DOHH2 (cell line): ENCODE measurements around the gene KIF21A.

Experiments
- H3F3A ChIP-seq: fragments of 200-600 bp; sonication (generic), shearing (Covaris generic); 2 replicates; pipeline ENCODE4 v1.6.0; 2016; ENCODE audit warnings: antibody characterized with exemption, mild to moderate bottlenecking; ENCODE audit not compliant: control insufficient read depth, insufficient read depth
- H3K27ac ChIP-seq: fragments of 200-600 bp; sonication (generic); 2 replicates; pipeline ENCODE4 v1.5.1; 2014; ENCODE audit warnings: low read depth, mild to moderate bottlenecking, low read length, moderate library complexity
- H3K27me3 ChIP-seq: fragments of 200-600 bp; sonication (generic); 2 replicates; pipeline ENCODE4 v1.6.1; 2014; ENCODE audit warnings: mild to moderate bottlenecking, low read length, mixed read lengths; ENCODE audit not compliant: control insufficient read depth
- H3K36me3 ChIP-seq: fragments of 200-600 bp; sonication (generic); 2 replicates; pipeline ENCODE4 v1.6.1; 2014; ENCODE audit warnings: mild to moderate bottlenecking, low read length, moderate library complexity, mixed read lengths; ENCODE audit not compliant: control insufficient read depth
- H3K4me1 ChIP-seq: fragments of 200-600 bp; sonication (generic); 2 replicates; pipeline ENCODE4 v1.6.1; 2014; ENCODE audit warnings: mild to moderate bottlenecking, low read length, mixed read lengths; ENCODE audit not compliant: control insufficient read depth
- H3K4me2 ChIP-seq: fragments of 200-600 bp; sonication (generic); 2 replicates; pipeline ENCODE4 v1.6.0; 2014; ENCODE audit warnings: mild to moderate bottlenecking, low read length, moderate library complexity
- H3K4me3 ChIP-seq: fragments of 200-600 bp; sonication (generic); 2 replicates; pipeline ENCODE4 v1.5.1; 2014; ENCODE audit warnings: mild to moderate bottlenecking, low read length, mixed read lengths
- H3K79me2 ChIP-seq: fragments of 200-600 bp; sonication (generic); 2 replicates; pipeline ENCODE4 v1.6.1; 2014; ENCODE audit warnings: mild to moderate bottlenecking, low read length, mixed read lengths; ENCODE audit not compliant: control insufficient read depth
- H3K9me2 ChIP-seq: fragments of 200-600 bp; sonication (generic); replicated peaks from 2 replicates; pipeline ENCODE4 v1.6.1; 2014; ENCODE audit warnings: mild to moderate bottlenecking, low read length, mixed read lengths; ENCODE audit not compliant: control insufficient read depth
- H3K9me3 ChIP-seq: fragments of 200-600 bp; sonication (generic); 2 replicates; pipeline ENCODE4 v1.6.1; 2014; ENCODE audit warnings: antibody characterized with exemption, low read length, mixed read lengths; ENCODE audit not compliant: control insufficient read depth, insufficient read depth
- H4K20me1 ChIP-seq: fragments of 200-600 bp; sonication (generic); 2 replicates; pipeline ENCODE4 v1.6.0; 2014; ENCODE audit warnings: low read depth, mild to moderate bottlenecking, antibody characterized with exemption, low read length, moderate library complexity; ENCODE audit not compliant: control insufficient read depth, insufficient read depth
- EZH2phosphoT487 ChIP-seq: fragments of 200-600 bp; sonication (generic); IDR thresholded peaks from 2 replicates; pipeline ENCODE4 v1.6.1; 2017; ENCODE audit warnings: borderline replicate concordance, mild to moderate bottlenecking, antibody characterized with exemption, low read length, moderate library complexity, mixed read lengths
- TF ChIP-seq, protein P1 (sequence below): fragments of 200-600 bp; sonication (generic); IDR thresholded peaks from one replicate; pipeline ENCODE4 v1.5.1; 2014; ENCODE audit warnings: antibody characterized with exemption, mild to moderate bottlenecking, low read depth, low read length; ENCODE audit not compliant: poor library complexity, severe bottlenecking

KIF21A gene

DNA sequence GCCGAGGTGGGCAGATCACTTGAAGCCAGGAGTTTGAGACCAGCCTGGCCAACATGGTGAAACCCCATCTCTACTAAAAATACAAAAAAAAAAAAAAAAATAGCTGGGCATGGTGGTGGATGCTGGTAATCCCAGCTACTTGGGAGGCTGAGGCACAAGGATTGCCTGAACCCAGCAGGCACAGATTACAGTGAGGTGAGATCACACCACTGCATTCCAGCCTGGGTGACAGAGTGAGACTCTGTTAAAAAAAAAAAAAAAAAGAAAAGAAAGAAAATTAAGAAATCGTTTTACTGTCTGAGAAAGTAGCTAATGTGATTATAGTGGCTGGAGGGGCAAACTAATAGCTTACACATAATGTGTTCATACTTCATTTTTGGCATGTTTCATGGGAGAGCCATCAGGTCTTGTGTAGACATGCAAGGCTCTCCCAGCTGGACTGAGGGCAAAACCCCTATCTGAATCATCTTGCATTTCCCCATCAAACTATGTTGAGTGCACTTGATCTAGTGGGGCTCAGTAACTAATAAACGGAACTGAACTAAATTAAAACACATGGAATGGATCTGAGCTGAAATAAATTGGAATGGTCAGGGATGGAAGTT is 16.2 kb downstream of the KIF21A start:
- Histone ChIP-seq H3K9me2 (no peaks in the 10 kb centered on the region), H3K79me2 (no peaks in the 10 kb centered on the region), H3K27ac (no peak overlapping the region), H3F3A (no peaks in the 10 kb centered on the region), H3K36me3 (no peaks in the 10 kb centered on the region), H3K4me3 (no peak overlapping the region), H3K9me3 (no peaks in the 10 kb centered on the region), H3K4me1 (no peaks in the 10 kb centered on the region), H3K4me2 (no peak overlapping the region), H3K27me3 (no peaks in the 10 kb centered on the region), H4K20me1 (no peaks in the 10 kb centered on the region)
- no peak for TF ChIP-seq EZH2phosphoT487
- TF ChIP-seq, protein P1, sequence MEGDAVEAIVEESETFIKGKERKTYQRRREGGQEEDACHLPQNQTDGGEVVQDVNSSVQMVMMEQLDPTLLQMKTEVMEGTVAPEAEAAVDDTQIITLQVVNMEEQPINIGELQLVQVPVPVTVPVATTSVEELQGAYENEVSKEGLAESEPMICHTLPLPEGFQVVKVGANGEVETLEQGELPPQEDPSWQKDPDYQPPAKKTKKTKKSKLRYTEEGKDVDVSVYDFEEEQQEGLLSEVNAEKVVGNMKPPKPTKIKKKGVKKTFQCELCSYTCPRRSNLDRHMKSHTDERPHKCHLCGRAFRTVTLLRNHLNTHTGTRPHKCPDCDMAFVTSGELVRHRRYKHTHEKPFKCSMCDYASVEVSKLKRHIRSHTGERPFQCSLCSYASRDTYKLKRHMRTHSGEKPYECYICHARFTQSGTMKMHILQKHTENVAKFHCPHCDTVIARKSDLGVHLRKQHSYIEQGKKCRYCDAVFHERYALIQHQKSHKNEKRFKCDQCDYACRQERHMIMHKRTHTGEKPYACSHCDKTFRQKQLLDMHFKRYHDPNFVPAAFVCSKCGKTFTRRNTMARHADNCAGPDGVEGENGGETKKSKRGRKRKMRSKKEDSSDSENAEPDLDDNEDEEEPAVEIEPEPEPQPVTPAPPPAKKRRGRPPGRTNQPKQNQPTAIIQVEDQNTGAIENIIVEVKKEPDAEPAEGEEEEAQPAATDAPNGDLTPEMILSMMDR = no peak

DNA sequence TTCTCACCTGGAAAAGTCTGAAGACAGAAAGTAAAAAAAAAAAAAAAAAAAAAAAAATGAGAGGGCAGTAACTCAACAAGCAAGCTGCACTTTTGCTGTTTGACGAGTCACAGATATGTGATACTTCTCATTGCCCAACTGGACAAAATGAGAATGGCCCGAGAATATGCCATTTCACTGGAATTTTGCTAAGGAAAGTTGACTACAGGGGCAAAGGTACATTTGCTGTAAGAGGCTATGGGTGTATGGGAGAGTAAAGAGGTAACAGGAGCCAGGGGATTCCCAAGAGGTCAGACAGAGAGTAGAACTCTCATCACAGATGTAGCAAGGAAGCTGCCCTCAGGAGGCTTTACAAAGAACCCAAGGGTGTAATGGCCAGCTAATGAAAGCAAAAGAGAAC is 22.9 kb downstream of the KIF21A start:
- no peaks in the 10 kb centered on the region for H3K36me3 ChIP-seq
- TF ChIP-seq EZH2phosphoT487 = no peak
- TF ChIP-seq, protein P1 = no peak
- no peaks in the 10 kb centered on the region for H3K9me2 ChIP-seq
- no peaks in the 10 kb centered on the region for H4K20me1 ChIP-seq
- no peaks in the 10 kb centered on the region for H3K79me2 ChIP-seq
- H3K9me3 ChIP-seq = no peaks in the 10 kb centered on the region
- H3K4me1 ChIP-seq = no peaks in the 10 kb centered on the region
- no peaks in the 10 kb centered on the region for H3F3A ChIP-seq
- no peaks in the 10 kb centered on the region for H3K27me3 ChIP-seq
- H3K4me2 ChIP-seq = no peak overlapping the region
- H3K27ac ChIP-seq = no peak overlapping the region
- H3K4me3 ChIP-seq = no peak overlapping the region

DNA sequence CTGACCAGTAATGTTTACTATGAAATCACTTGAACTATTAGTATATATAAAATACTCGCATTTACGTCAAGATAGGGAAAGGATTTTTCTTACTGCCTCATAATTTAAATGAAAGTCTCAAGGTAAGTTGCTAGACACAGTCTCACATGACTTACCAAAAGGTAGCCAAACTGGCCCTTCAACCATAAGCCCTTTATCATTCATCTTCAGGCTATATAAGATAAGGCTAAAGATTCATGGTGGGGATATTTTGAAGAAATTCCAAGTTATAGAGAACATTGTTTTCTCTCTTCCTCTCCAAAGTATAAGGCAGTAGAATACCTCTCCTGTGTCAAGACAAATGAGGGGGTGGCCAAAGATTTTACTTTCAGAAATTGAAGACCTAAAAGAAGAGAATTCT is 23.4 kb downstream of the KIF21A start:
- no peak overlapping the region for H3K27ac ChIP-seq
- H3K27me3 ChIP-seq = no peaks in the 10 kb centered on the region
- no peaks in the 10 kb centered on the region for H3F3A ChIP-seq
- no peak overlapping the region for H3K4me3 ChIP-seq
- no peaks in the 10 kb centered on the region for H3K4me1 ChIP-seq
- H4K20me1 ChIP-seq = no peaks in the 10 kb centered on the region
- H3K4me2 ChIP-seq = no peak overlapping the region
- no peaks in the 10 kb centered on the region for H3K9me3 ChIP-seq
- no peaks in the 10 kb centered on the region for H3K9me2 ChIP-seq
- TF ChIP-seq, protein P1 = no peak
- no peak for TF ChIP-seq EZH2phosphoT487
- no peaks in the 10 kb centered on the region for H3K36me3 ChIP-seq
- H3K79me2 ChIP-seq = no peaks in the 10 kb centered on the region

DNA sequence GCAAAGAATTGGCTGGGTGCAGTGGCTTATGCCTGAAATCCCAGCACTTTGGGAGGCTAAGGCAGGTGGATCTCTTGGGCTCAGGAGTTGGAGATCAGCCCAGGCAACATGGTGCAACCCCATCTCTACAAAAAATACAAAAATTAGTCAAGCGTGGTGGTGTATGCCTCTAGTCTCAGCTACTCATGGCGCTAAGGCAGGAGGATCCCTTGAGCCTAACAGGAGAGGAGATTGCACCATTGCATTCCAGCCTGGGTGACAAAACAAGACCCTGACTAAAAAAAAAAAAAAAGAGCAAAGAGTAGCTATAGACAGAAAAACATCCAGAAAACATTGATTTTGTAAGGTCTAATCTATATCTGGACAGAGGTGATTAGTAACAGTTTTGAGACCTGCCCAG is 25.0 kb downstream of the KIF21A start:
- Histone ChIP-seq H3K4me3 (no peak overlapping the region), H3K36me3 (no peaks in the 10 kb centered on the region), H3K27me3 (no peaks in the 10 kb centered on the region), H3F3A (no peaks in the 10 kb centered on the region), H3K79me2 (no peaks in the 10 kb centered on the region), H3K4me2 (no peak overlapping the region), H4K20me1 (no peaks in the 10 kb centered on the region), H3K27ac (no peak overlapping the region), H3K9me2 (no peaks in the 10 kb centered on the region), H3K4me1 (no peaks in the 10 kb centered on the region), H3K9me3 (no peaks in the 10 kb centered on the region)
- TF ChIP-seq EZH2phosphoT487 = no peak
- TF ChIP-seq, protein P1 = no peak
